Activated CD4-positive, alpha-beta T cell treated with anti-CD3 and anti-CD28 coated beads, Interleukin-2, amount 50 U/mL, for 16 hours (primary cell): Measurements from ENCODE around the gene ANGPTL4.
"Not testable (repeated sequence)": the region's sequence is repeated elsewhere in the genome, so short reads cannot be mapped to it uniquely, and the experiment has no call there.

Experiments
- DNase-seq: peaks from one replicate; pipeline ENCODE4 v3.0.0-alpha.2; 2020

Gene ANGPTL4

GRCh38 chr19:8366121-8366581 is 2.2 kb downstream of the ANGPTL4 start:
- no peak for DNase-seq

GRCh38 chr19:8366961-8367326 is 3.0 kb downstream of the ANGPTL4 start:
- no peak for DNase-seq

- no peak for DNase-seq
Observed at GRCh38 chr19:8367327-8368001, 3.5 kb downstream of the ANGPTL4 start.

- no peak for DNase-seq
Observed at GRCh38 chr19:8370176-8371010, 6.4 kb downstream of the ANGPTL4 start.

GRCh38 chr19:8371011-8371804 is 7.3 kb downstream of the ANGPTL4 start:
- DNase-seq, result no peak

- DNase-seq, result no peak
Observed at GRCh38 chr19:8373867-8374813, 10.2 kb downstream of the ANGPTL4 start.

GRCh38 chr19:8375766-8376165 is 11.8 kb downstream of the ANGPTL4 start:
- not testable (repeated sequence) for DNase-seq

GRCh38 chr19:8376373-8376974 is 12.5 kb downstream of the ANGPTL4 start:
- DNase-seq, result not testable (repeated sequence)

- no peak for DNase-seq
Observed at GRCh38 chr19:8377598-8377997, 13.6 kb downstream of the ANGPTL4 start.

- DNase-seq, result not testable (repeated sequence)
Observed at GRCh38 chr19:8379156-8379891, 15.4 kb downstream of the ANGPTL4 start.

GRCh38 chr19:8384569-8384968 is 20.6 kb downstream of the ANGPTL4 start:
- DNase-seq, result not testable (repeated sequence)

- not testable (repeated sequence) for DNase-seq
Observed at GRCh38 chr19:8385103-8385502, 21.1 kb downstream of the ANGPTL4 start.

GRCh38 chr19:8385566-8385965 is 21.6 kb downstream of the ANGPTL4 start:
- DNase-seq, result not testable (repeated sequence)

- not testable (repeated sequence) for DNase-seq
Observed at GRCh38 chr19:8386419-8386818, 22.5 kb downstream of the ANGPTL4 start.

- DNase-seq, result no peak
Observed at GRCh38 chr19:8386990-8387389, 23.0 kb downstream of the ANGPTL4 start.

GRCh38 chr19:8387688-8388611 is 24.0 kb downstream of the ANGPTL4 start:
- DNase-seq, result no peak

GRCh38 chr19:8388612-8388958 is 24.6 kb downstream of the ANGPTL4 start:
- no peak for DNase-seq

GRCh38 chr19:8389891-8390616 is 26.1 kb downstream of the ANGPTL4 start, which contains the start of gene RAB11B:
TSS of gene RAB11B (plus strand) at chr19:8390360. CDS start at chr19:8390417, 57 bp downstream.
- DNase-seq, result peak; percentile 100

- peak; percentile 96 for DNase-seq
Observed at GRCh38 chr19:8390617-8390981, 26.6 kb downstream of the ANGPTL4 start.
